Endothelial cell of umbilical vein (primary cell): Measurements from ENCODE around the gene ITGA3. TPM values are rescaled to one million over a fixed set of nuclear protein-coding genes. Genes with fewer than 3 reads are reported as not detected.

Source experiments
- BruUV-seq: library from RNA; stranded (reverse); fragments of 400-500 nt; replicated peaks from 2 replicates; lab custom pipeline; 2021; lab: Mats Ljungman, UMichigan
- CTCF ChIA-PET: fragments of 300-600, 350-600 bp; sonication (Branson Sonifier 250); formaldehyde crosslinking; loops from one replicate; lab custom pipeline; 2021; ENCODE audit warnings: antibody characterized with exemption, inconsistent platforms; lab: Charles Lee
- POLR2A ChIA-PET: fragments of 300-600, 350-600 bp; sonication (Branson Sonifier 250); formaldehyde crosslinking; loops from one replicate; lab custom pipeline; 2021; ENCODE audit warnings: antibody characterized with exemption, inconsistent platforms; lab: Charles Lee
- DNase-seq: peaks from one replicate; pipeline ENCODE4 v3.0.0-alpha.2; 2011; ENCODE audit warnings: low read depth, low spot score
- FAIRE-seq: peaks from 2 replicates; lab custom pipeline; 2011; peaks lifted over from hg19 to GRCh38; lab: Jason Lieb, UNC
- H2AFZ ChIP-seq: 2 replicates; pipeline ENCODE4 v1.6.0; 2012; ENCODE audit warnings: low read depth, low read length, control low read depth, inconsistent platforms
- H3K27ac ChIP-seq: 2 replicates; pipeline ENCODE4 v1.5.1; 2011; ENCODE audit warnings: low read depth, mild to moderate bottlenecking, control low read depth, low read length, moderate library complexity; ENCODE audit not compliant: insufficient read depth
- H3K27me3 ChIP-seq, 2 experiments: 2 replicates each; pipeline versions ENCODE4 v1.6.0 to v1.6.1; 2011; ENCODE audit warnings: low read length in 2 of 2, mixed read lengths in 1 of 2; ENCODE audit not compliant: control insufficient read depth in 2 of 2, insufficient read depth in 2 of 2
- H3K36me3 ChIP-seq, 2 experiments: 2 replicates in 1 of 2; 3 replicates in 1 of 2; pipeline ENCODE4 v1.5.1; 2011; ENCODE audit warnings: low read length in 2 of 2, mild to moderate bottlenecking in 1 of 2, moderate library complexity in 1 of 2; ENCODE audit not compliant: control insufficient read depth in 2 of 2, insufficient read depth in 2 of 2; ENCODE audit errors: extremely low read depth in 1 of 2
- H3K4me1 ChIP-seq: 3 replicates; pipeline ENCODE4 v1.5.1; 2011; ENCODE audit warnings: mild to moderate bottlenecking, low read length; ENCODE audit not compliant: control insufficient read depth, insufficient read depth; ENCODE audit errors: extremely low read depth
- H3K4me2 ChIP-seq: 2 replicates; pipeline ENCODE4 v1.6.1; 2011; ENCODE audit warnings: low read length, control low read depth, mixed read lengths; ENCODE audit not compliant: insufficient read depth
- H3K4me3 ChIP-seq, 3 experiments: fragments of 200-600 bp in 1 of 3; sonication (generic), shearing (Covaris generic) in 1 of 3; replicated peaks in 1 of 3; 2 replicates each; pipeline ENCODE4 v1.5.1; 2011 to 2016; ENCODE audit warnings: control low read depth in 3 of 3, low read length in 3 of 3, mild to moderate bottlenecking in 2 of 3, inconsistent platforms in 1 of 3, low read depth in 1 of 3, moderate library complexity in 1 of 3; ENCODE audit not compliant: insufficient read depth in 1 of 3
- H3K79me2 ChIP-seq: 2 replicates; pipeline ENCODE4 v1.6.0; 2012; ENCODE audit warnings: low read length, inconsistent platforms; ENCODE audit not compliant: control insufficient read depth, insufficient read depth
- H3K9ac ChIP-seq: replicated peaks from 2 replicates; pipeline ENCODE3; 2011; ENCODE audit warnings: low read length, control low read depth; ENCODE audit not compliant: insufficient read depth; ENCODE audit errors: extremely low read depth
- H3K9me1 ChIP-seq: replicated peaks from 3 replicates; pipeline ENCODE4 v1.6.0; 2011; ENCODE audit warnings: mild to moderate bottlenecking, low read length; ENCODE audit not compliant: control insufficient read depth, insufficient read depth; ENCODE audit errors: extremely low read depth
- H3K9me3 ChIP-seq: replicated peaks from 2 replicates; pipeline ENCODE4 v1.5.1; 2012; ENCODE audit warnings: low read length, inconsistent platforms; ENCODE audit not compliant: control insufficient read depth, insufficient read depth
- H4K20me1 ChIP-seq: replicated peaks from 2 replicates; pipeline ENCODE3; 2011; ENCODE audit warnings: mild to moderate bottlenecking, low read length; ENCODE audit not compliant: control insufficient read depth, insufficient read depth; ENCODE audit errors: extremely low read depth
- EZH2 ChIP-seq: IDR thresholded peaks from 2 replicates; pipeline ENCODE4 v1.6.1; 2012; ENCODE audit warnings: borderline replicate concordance, low read depth, mild to moderate bottlenecking, moderate library complexity, low read length, inconsistent platforms; ENCODE audit not compliant: severe bottlenecking
- FOS ChIP-seq: IDR thresholded peaks from 2 replicates; pipeline ENCODE4 v1.6.1; 2011; ENCODE audit warnings: mild to moderate bottlenecking, low read length, moderate library complexity, borderline replicate concordance; ENCODE audit not compliant: insufficient read depth
- GATA2 ChIP-seq: IDR thresholded peaks from 2 replicates; pipeline ENCODE4 v1.7.0; 2011; ENCODE audit warnings: low read depth, mild to moderate bottlenecking, moderate library complexity, mixed read lengths, low read length; ENCODE audit not compliant: insufficient read length, insufficient read depth
- JUN ChIP-seq: IDR thresholded peaks from 2 replicates; pipeline ENCODE4 v1.6.1; 2011; ENCODE audit warnings: borderline replicate concordance, low read depth; ENCODE audit not compliant: insufficient read length, insufficient read depth
- MAX ChIP-seq: IDR thresholded peaks from 2 replicates; pipeline ENCODE4 v1.6.1; 2011; ENCODE audit not compliant: insufficient read depth, insufficient read length
- MYC ChIP-seq: IDR thresholded peaks from one replicate; pipeline ENCODE4 v1.6.1; 2011; ENCODE audit warnings: mild to moderate bottlenecking, low read depth, low read length
- POLR2A ChIP-seq: IDR thresholded peaks from 2 replicates; pipeline ENCODE4 v1.6.1; 2012; ENCODE audit warnings: low read depth, mild to moderate bottlenecking, control low read depth, low read length
- POLR2AphosphoS5 ChIP-seq: IDR thresholded peaks from 2 replicates; pipeline ENCODE4 v1.6.1; 2012; ENCODE audit warnings: low read depth, mild to moderate bottlenecking, control low read depth, low read length, moderate library complexity; ENCODE audit not compliant: insufficient read depth
- dilution Hi-C: fragments of 300-500 bp; cut with MboI; formaldehyde crosslinking; loops from one replicate; pipeline ENCODE4 v1.15.0; 2019; ENCODE audit warnings: low sequenced_read_pairs; ENCODE audit not compliant: extremely low pct_ligation_motif_present
- intact Hi-C: fragments of 100-400 bp; cut with micrococcal nuclease; formaldehyde crosslinking; loops from one replicate; pipeline ENCODE4 v1.10.0; 2022
- polyA plus RNA-seq, 4 experiments: library from polyadenylated mRNA; depleted of rRNA in 3 of 4; stranded (reverse) in 3 of 4; unstranded in 1 of 4; fragments of >200 nt; gene quantifications; 2 replicates each; pipeline versions ENCODE4 v1.2.1 to v1.2.3, GENCODE V29; 2011 to 2012; ENCODE audit warnings: missing spikeins in 1 of 4
- total RNA-seq: library from RNA; stranded (reverse); gene quantifications from 2 replicates; pipeline ENCODE4 v1.2.3, GENCODE V29; 2021

ITGA3 gene
- total and polyA plus RNA-seq, 2 donors (not counting 3 experiments of a cell fraction or from before 2014, with no cell fraction given), result 92.7 to 112 TPM

DNA sequence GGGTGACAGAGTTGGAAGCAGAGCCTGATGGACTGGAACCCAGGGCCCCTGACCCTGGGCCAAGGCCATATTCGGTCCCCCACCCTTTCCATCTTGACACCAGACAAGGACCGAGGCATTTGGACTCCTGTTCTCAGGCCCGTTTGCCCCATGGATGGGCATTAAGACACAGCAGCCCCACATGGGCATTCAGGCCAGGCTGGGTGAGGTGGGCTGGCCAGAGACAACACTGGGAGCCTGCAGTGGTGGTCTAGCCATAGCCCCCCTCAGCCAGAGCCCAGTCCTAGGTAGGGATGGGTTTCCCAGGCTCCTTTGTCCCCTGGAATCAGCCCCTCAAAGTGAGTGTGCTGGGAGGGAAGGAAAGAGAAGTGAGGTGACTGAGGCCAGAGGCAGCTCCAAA, 40.8 kb downstream of the ITGA3 start:
- H3K36me3 ChIP-seq, result peaks cover 0 to 5% of the 10 kb centered on the region in 2 experiments
- intact Hi-C loops (no loop called here), dilution Hi-C loops (no loop called here)
- TF ChIP-seq POLR2A (no peak), JUN (no peak), POLR2AphosphoS5 (no peak), GATA2 (no peak), MAX (no peak)
- no peaks in the 10 kb centered on the region for H3K9me1 ChIP-seq
- no peak overlapping the region for H3K27ac ChIP-seq
- no peaks in the 10 kb centered on the region for H3K79me2 ChIP-seq
- H2AFZ ChIP-seq, result no peak overlapping the region
- no TSS peak for BruUV-seq
- no peak for DNase-seq
- H3K4me2 ChIP-seq, result no peak overlapping the region
- no peak overlapping the region for H3K4me3 ChIP-seq
- FAIRE-seq, result no peak
- H3K9me3 ChIP-seq, result no peaks in the 10 kb centered on the region
- H3K4me1 ChIP-seq, result peaks cover 10% of the 10 kb centered on the region
- no peaks in the 10 kb centered on the region for H4K20me1 ChIP-seq
- no peak overlapping the region for H3K9ac ChIP-seq
- CTCF ChIA-PET, result no interaction called here
- H3K27me3 ChIP-seq, result no peaks in the 10 kb centered on the region
- POLR2A ChIA-PET, result no interaction called here

DNA sequence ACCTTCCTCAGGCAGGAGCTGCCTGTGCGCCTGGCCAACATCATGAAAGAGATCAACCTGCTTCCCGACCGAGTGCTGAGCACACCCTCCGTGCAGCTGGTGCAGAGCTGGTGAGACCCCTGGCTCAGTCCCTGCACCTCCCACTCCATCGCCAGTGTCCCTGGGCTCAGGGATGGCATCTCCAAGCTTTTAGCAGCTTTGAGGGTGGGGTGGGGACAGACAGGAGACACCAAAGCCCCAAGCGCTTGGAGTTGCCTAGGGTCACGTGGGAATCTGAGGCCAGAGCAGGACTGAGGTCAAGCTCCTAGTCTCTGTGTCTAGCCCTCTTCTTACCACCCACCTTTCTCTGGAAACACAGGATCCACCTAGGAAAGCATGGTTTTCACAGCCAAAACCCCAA, 41.5 kb downstream of the ITGA3 start:
- peaks cover 0 to 5% of the 10 kb centered on the region in 2 experiments for H3K36me3 ChIP-seq
- H3K4me1 ChIP-seq, result peaks cover 10% of the 10 kb centered on the region
- dilution Hi-C loops, result no loop called here
- H3K9me1 ChIP-seq, result no peaks in the 10 kb centered on the region
- TF ChIP-seq POLR2AphosphoS5 (no peak), GATA2 (no peak), FOS (no peak), MYC (no peak), EZH2 (no peak), MAX (no peak)
- H3K9ac ChIP-seq, result no peak overlapping the region
- intact Hi-C loops, result no loop called here
- no peak overlapping the region for H2AFZ ChIP-seq
- DNase-seq (no peak), FAIRE-seq (no peak)
- POLR2A ChIA-PET, result no interaction called here
- H3K79me2 ChIP-seq, result no peaks in the 10 kb centered on the region
- no peak overlapping the region for H3K4me3 ChIP-seq
- H3K4me2 ChIP-seq, result no peak overlapping the region
- no peaks in the 10 kb centered on the region for H3K9me3 ChIP-seq
- no TSS peak for BruUV-seq
- no peak overlapping the region for H3K27ac ChIP-seq
- no peaks in the 10 kb centered on the region for H4K20me1 ChIP-seq
- CTCF ChIA-PET, result interaction anchor here (1.3 to 1.5 kb wide), 3 partner anchors 10 to 64 kb away, joined by 3 to 5 read pairs (median 4); no protein-coding TSS in a partner anchor
- H3K27me3 ChIP-seq, result no peaks in the 10 kb centered on the region
